ENCODE measurements around the gene CDH5.

Gene CDH5

GRCh38 chr16:66426112-66427035 lies 59.9 kb downstream of the CDH5 start:
- Mint-ChIP-seq H3K27me3 (peaks cover 69% of the 10 kb centered on the region), H3K36me3 (ENCODE audit: low read depth) (no peaks in the 10 kb centered on the region), H3K9me3 (no peaks in the 10 kb centered on the region), H3K4me3 (peak overlapping the region; percentile 2), H3K27ac (no peak overlapping the region), H3K4me1 (ENCODE audit: low read depth) (no peaks in the 10 kb centered on the region)

GRCh38 chr16:66427036-66427860 lies 60.8 kb downstream of the CDH5 start, which contains the start of gene BEAN1:
TSS of gene BEAN1 (plus strand) at chr16:66427295. CDS start at chr16:66437677, 10,382 bp downstream.
- Mint-ChIP-seq H3K4me1 (ENCODE audit: low read depth) (no peaks in the 10 kb centered on the region), H3K27ac (no peak within 1 kb of the TSS), H3K4me3 (peak within 1 kb of the TSS; percentile 2), H3K36me3 (ENCODE audit: low read depth) (no peaks in the 10 kb centered on the region), H3K27me3 (peaks cover 75% of the 10 kb centered on the region), H3K9me3 (no peaks in the 10 kb centered on the region)

GRCh38 chr16:66427871-66428681 lies 61.6 kb downstream of the CDH5 start:
- Mint-ChIP-seq H3K36me3 (ENCODE audit: low read depth) (no peaks in the 10 kb centered on the region), H3K27me3 (peaks cover 77% of the 10 kb centered on the region), H3K27ac (no peak overlapping the region), H3K9me3 (no peaks in the 10 kb centered on the region), H3K4me3 (no peak overlapping the region), H3K4me1 (ENCODE audit: low read depth) (no peaks in the 10 kb centered on the region)

GRCh38 chr16:66428682-66429251 lies 62.3 kb downstream of the CDH5 start:
- no peaks in the 10 kb centered on the region for H3K36me3 Mint-ChIP-seq (ENCODE audit: low read depth)
- H3K9me3 Mint-ChIP-seq, result no peaks in the 10 kb centered on the region
- H3K4me1 Mint-ChIP-seq (ENCODE audit: low read depth), result no peaks in the 10 kb centered on the region
- no peak overlapping the region for H3K4me3 Mint-ChIP-seq
- H3K27me3 Mint-ChIP-seq, result peaks cover 70% of the 10 kb centered on the region
- H3K27ac Mint-ChIP-seq, result no peak overlapping the region

GRCh38 chr16:66429290-66429962 lies 62.9 kb downstream of the CDH5 start:
- Mint-ChIP-seq H3K4me1 (ENCODE audit: low read depth) (no peaks in the 10 kb centered on the region), H3K4me3 (no peak overlapping the region), H3K27ac (no peak overlapping the region), H3K36me3 (ENCODE audit: low read depth) (no peaks in the 10 kb centered on the region), H3K27me3 (peaks cover 68% of the 10 kb centered on the region), H3K9me3 (no peaks in the 10 kb centered on the region)

- H3K36me3 Mint-ChIP-seq (ENCODE audit: low read depth), result no peaks in the 10 kb centered on the region
- H3K4me1 Mint-ChIP-seq (ENCODE audit: low read depth), result no peaks in the 10 kb centered on the region
- H3K27me3 Mint-ChIP-seq, result peaks cover 63% of the 10 kb centered on the region
- no peak overlapping the region for H3K27ac Mint-ChIP-seq
- no peaks in the 10 kb centered on the region for H3K9me3 Mint-ChIP-seq
- no peak overlapping the region for H3K4me3 Mint-ChIP-seq
Observed at GRCh38 chr16:66430214-66430613, 63.7 kb downstream of the CDH5 start.

GRCh38 chr16:66431760-66432159 lies 65.3 kb downstream of the CDH5 start:
- H3K9me3 Mint-ChIP-seq, result no peaks in the 10 kb centered on the region
- H3K4me3 Mint-ChIP-seq, result no peak overlapping the region
- peaks cover 52% of the 10 kb centered on the region for H3K27me3 Mint-ChIP-seq
- H3K36me3 Mint-ChIP-seq (ENCODE audit: low read depth), result no peaks in the 10 kb centered on the region
- no peak overlapping the region for H3K27ac Mint-ChIP-seq
- no peaks in the 10 kb centered on the region for H3K4me1 Mint-ChIP-seq (ENCODE audit: low read depth)

- H3K4me3 Mint-ChIP-seq, result no peak overlapping the region
- H3K36me3 Mint-ChIP-seq (ENCODE audit: low read depth), result no peaks in the 10 kb centered on the region
- H3K4me1 Mint-ChIP-seq (ENCODE audit: low read depth), result no peaks in the 10 kb centered on the region
- peaks cover 52% of the 10 kb centered on the region for H3K27me3 Mint-ChIP-seq
- H3K9me3 Mint-ChIP-seq, result no peaks in the 10 kb centered on the region
- no peak overlapping the region for H3K27ac Mint-ChIP-seq
Observed at GRCh38 chr16:66432429-66432828, 65.9 kb downstream of the CDH5 start.

- no peak overlapping the region for H3K27ac Mint-ChIP-seq
- no peaks in the 10 kb centered on the region for H3K4me1 Mint-ChIP-seq (ENCODE audit: low read depth)
- peaks cover 42% of the 10 kb centered on the region for H3K27me3 Mint-ChIP-seq
- H3K9me3 Mint-ChIP-seq, result no peaks in the 10 kb centered on the region
- no peak overlapping the region for H3K4me3 Mint-ChIP-seq
- no peaks in the 10 kb centered on the region for H3K36me3 Mint-ChIP-seq (ENCODE audit: low read depth)
Observed at GRCh38 chr16:66434619-66435430, 68.3 kb downstream of the CDH5 start.

GRCh38 chr16:66435896-66436295 lies 69.4 kb downstream of the CDH5 start:
- Mint-ChIP-seq H3K27me3 (peaks cover 38% of the 10 kb centered on the region), H3K27ac (no peak overlapping the region), H3K36me3 (ENCODE audit: low read depth) (no peaks in the 10 kb centered on the region), H3K4me3 (no peak overlapping the region), H3K4me1 (ENCODE audit: low read depth) (no peaks in the 10 kb centered on the region), H3K9me3 (no peaks in the 10 kb centered on the region)

GRCh38 chr16:66437391-66437945 lies 71.0 kb downstream of the CDH5 start:
- no peaks in the 10 kb centered on the region for H3K9me3 Mint-ChIP-seq
- H3K36me3 Mint-ChIP-seq (ENCODE audit: low read depth), result no peaks in the 10 kb centered on the region
- H3K4me1 Mint-ChIP-seq (ENCODE audit: low read depth), result no peaks in the 10 kb centered on the region
- H3K27ac Mint-ChIP-seq, result no peak overlapping the region
- no peak overlapping the region for H3K4me3 Mint-ChIP-seq
- peaks cover 24% of the 10 kb centered on the region for H3K27me3 Mint-ChIP-seq

- no peaks in the 10 kb centered on the region for H3K4me1 Mint-ChIP-seq (ENCODE audit: low read depth)
- no peaks in the 10 kb centered on the region for H3K9me3 Mint-ChIP-seq
- no peak overlapping the region for H3K27ac Mint-ChIP-seq
- H3K27me3 Mint-ChIP-seq, result peaks cover 19% of the 10 kb centered on the region
- H3K36me3 Mint-ChIP-seq (ENCODE audit: low read depth), result no peaks in the 10 kb centered on the region
- H3K4me3 Mint-ChIP-seq, result no peak overlapping the region
Observed at GRCh38 chr16:66438536-66438935, 72.0 kb downstream of the CDH5 start.
